Prostate gland (tissue), 2 donors: ENCODE results near the gene TMEM258.

Experiments
- POLR2A ChIP-seq: fragments of 450-650 bp; IDR thresholded peaks from one replicate; pipeline ENCODE4 v1.6.1; 2016; ENCODE audit warnings: antibody characterized with exemption, mild to moderate bottlenecking
- POLR2AphosphoS5 ChIP-seq: sonication (generic); formaldehyde crosslinking; IDR thresholded peaks from one replicate; pipeline ENCODE4 v1.6.1; 2017; ENCODE audit warnings: antibody characterized with exemption
- TF ChIP-seq, protein P1 (sequence below), 4 experiments: fragments of 200-600 bp in 2 of 4; fragments of 450-650 bp in 2 of 4; sonication (generic) in 2 of 4; IDR thresholded peaks; 1 replicate in 3 of 4; 2 replicates in 1 of 4; pipeline ENCODE4 v1.5.1; 2016 to 2019; ENCODE audit warnings: antibody characterized with exemption in 4 of 4, mild to moderate bottlenecking in 2 of 4, moderate library complexity in 2 of 4

DNA sequence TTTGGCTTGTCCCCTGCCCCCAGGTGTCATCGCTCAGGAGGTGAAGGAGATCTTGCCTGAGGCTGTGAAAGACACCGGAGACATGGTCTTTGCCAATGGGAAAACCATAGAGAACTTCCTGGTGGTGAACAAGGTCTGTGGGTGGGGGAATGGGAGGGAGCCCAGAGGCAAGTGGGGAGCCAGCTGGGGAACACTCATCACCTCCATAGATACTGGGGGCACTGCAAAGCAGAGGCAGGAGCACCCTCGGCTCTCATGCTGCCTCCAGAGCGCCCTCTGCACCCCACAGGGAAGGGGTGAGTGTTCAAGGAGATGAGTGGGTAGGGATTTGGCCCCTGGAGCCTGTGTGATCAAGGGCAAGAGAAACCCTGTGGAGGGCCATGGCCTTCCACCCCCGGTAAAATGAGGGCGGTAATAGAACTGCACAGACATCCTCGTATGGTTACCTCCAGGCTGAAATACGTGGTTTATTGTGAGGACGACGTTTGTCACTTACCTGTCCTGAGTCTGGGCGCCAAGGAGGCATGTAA is 14.0 kb downstream of the TMEM258 start:
- TF ChIP-seq, protein P1, sequence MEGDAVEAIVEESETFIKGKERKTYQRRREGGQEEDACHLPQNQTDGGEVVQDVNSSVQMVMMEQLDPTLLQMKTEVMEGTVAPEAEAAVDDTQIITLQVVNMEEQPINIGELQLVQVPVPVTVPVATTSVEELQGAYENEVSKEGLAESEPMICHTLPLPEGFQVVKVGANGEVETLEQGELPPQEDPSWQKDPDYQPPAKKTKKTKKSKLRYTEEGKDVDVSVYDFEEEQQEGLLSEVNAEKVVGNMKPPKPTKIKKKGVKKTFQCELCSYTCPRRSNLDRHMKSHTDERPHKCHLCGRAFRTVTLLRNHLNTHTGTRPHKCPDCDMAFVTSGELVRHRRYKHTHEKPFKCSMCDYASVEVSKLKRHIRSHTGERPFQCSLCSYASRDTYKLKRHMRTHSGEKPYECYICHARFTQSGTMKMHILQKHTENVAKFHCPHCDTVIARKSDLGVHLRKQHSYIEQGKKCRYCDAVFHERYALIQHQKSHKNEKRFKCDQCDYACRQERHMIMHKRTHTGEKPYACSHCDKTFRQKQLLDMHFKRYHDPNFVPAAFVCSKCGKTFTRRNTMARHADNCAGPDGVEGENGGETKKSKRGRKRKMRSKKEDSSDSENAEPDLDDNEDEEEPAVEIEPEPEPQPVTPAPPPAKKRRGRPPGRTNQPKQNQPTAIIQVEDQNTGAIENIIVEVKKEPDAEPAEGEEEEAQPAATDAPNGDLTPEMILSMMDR (IDR thresholded peaks at IDR 0.05) = no peak
- TF ChIP-seq POLR2AphosphoS5 = no peak
- no peak for TF ChIP-seq POLR2A
